Mesothelial cell of epicardium (in vitro differentiated cells): Measurements from ENCODE around the gene POLQ. TPM values are rescaled to one million over a fixed set of nuclear protein-coding genes. Genes with fewer than 3 reads are reported as not detected.

Experiments used
- DNase-seq, 2 experiments: peaks; one replicate each; pipeline ENCODE4 v3.0.0; 2021; ENCODE audit warnings: low spot score in 2 of 2; ENCODE audit not compliant: unreplicated experiment in 2 of 2
- H3K27ac Mint-ChIP-seq: 2 replicates; pipeline ENCODE4 v1.8.0; 2021; ENCODE audit warnings: mixed read lengths
- H3K27me3 Mint-ChIP-seq: 2 replicates; pipeline ENCODE4 v1.8.0; 2021; ENCODE audit warnings: low read depth, mixed read lengths
- H3K36me3 Mint-ChIP-seq: 2 replicates; pipeline ENCODE4 v1.8.0; 2021; ENCODE audit warnings: mixed read lengths
- H3K4me1 Mint-ChIP-seq: 2 replicates; pipeline ENCODE4 v1.8.0; 2021; ENCODE audit warnings: mixed read lengths
- H3K4me3 Mint-ChIP-seq: 2 replicates; pipeline ENCODE4 v1.8.0; 2021; ENCODE audit warnings: mild to moderate bottlenecking, moderate library complexity, mixed read lengths
- H3K9me3 Mint-ChIP-seq: 2 replicates; pipeline ENCODE4 v1.8.0; 2021; ENCODE audit warnings: mixed read lengths
- CTCF ChIP-seq: fragments of 200-600 bp; sonication (generic); IDR thresholded peaks from one replicate; pipeline ENCODE4 v1.5.0; 2021; ENCODE audit warnings: antibody characterized with exemption; ENCODE audit not compliant: unreplicated experiment
- total RNA-seq: library from RNA; stranded (reverse); gene quantifications from 3 replicates; pipeline ENCODE4 v1.2.1, GENCODE V29; 2021

Gene POLQ
- total RNA-seq, 1 donor from 2014 or later, result 4.9 TPM

- Mint-ChIP-seq H3K4me3 (no peak overlapping the region), H3K4me1 (no peaks in the 10 kb centered on the region), H3K27me3 (peaks cover 23% of the 10 kb centered on the region), H3K27ac (no peak overlapping the region), H3K36me3 (no peaks in the 10 kb centered on the region), H3K9me3 (no peaks in the 10 kb centered on the region)
- TF ChIP-seq CTCF, result no peak
- no peak for DNase-seq
Observed at GRCh38 chr3:121581691-121582090, 35.9 kb upstream of the POLQ start.

GRCh38 chr3:121574449-121574848 lies 28.7 kb upstream of the POLQ start:
- H3K27me3 Mint-ChIP-seq, result no peaks in the 10 kb centered on the region

GRCh38 chr3:121567649-121568048 lies 21.9 kb upstream of the POLQ start, which contains the start of gene ARGFX:
ARGFX (plus strand) TSS chr3:121567949; CDS start chr3:121570714, 2,765 bp downstream.
- H3K27me3 Mint-ChIP-seq, result no peaks in the 10 kb centered on the region
- no peaks in the 10 kb centered on the region for H3K36me3 Mint-ChIP-seq
- TF ChIP-seq CTCF, result no peak
- no peaks in the 10 kb centered on the region for H3K4me1 Mint-ChIP-seq
- no peak for DNase-seq
- H3K9me3 Mint-ChIP-seq, result no peaks in the 10 kb centered on the region
- H3K4me3 Mint-ChIP-seq, result no peak within 1 kb of the TSS
- no peak within 1 kb of the TSS for H3K27ac Mint-ChIP-seq

More at GRCh38 chr3:121574449-121574848, 28.7 kb upstream of the POLQ start:
- Mint-ChIP-seq H3K36me3 (no peaks in the 10 kb centered on the region), H3K9me3 (no peaks in the 10 kb centered on the region), H3K4me1 (no peaks in the 10 kb centered on the region), H3K27ac (no peak overlapping the region), H3K4me3 (no peak overlapping the region)
- DNase-seq, result no peak
- no peak for TF ChIP-seq CTCF

GRCh38 chr3:121566773-121567172 lies 21.0 kb upstream of the POLQ start:
- no peaks in the 10 kb centered on the region for H3K9me3 Mint-ChIP-seq
- no peak overlapping the region for H3K27ac Mint-ChIP-seq
- H3K4me3 Mint-ChIP-seq, result no peak overlapping the region
- no peaks in the 10 kb centered on the region for H3K27me3 Mint-ChIP-seq
- H3K4me1 Mint-ChIP-seq, result no peaks in the 10 kb centered on the region
- no peak for DNase-seq
- no peaks in the 10 kb centered on the region for H3K36me3 Mint-ChIP-seq
- no peak for TF ChIP-seq CTCF

GRCh38 chr3:121562148-121562547 lies 16.4 kb upstream of the POLQ start:
- H3K9me3 Mint-ChIP-seq, result no peaks in the 10 kb centered on the region
- H3K27me3 Mint-ChIP-seq, result no peaks in the 10 kb centered on the region
- H3K4me1 Mint-ChIP-seq, result no peaks in the 10 kb centered on the region
- H3K27ac Mint-ChIP-seq, result no peak overlapping the region
- no peak for DNase-seq
- TF ChIP-seq CTCF, result no peak
- no peaks in the 10 kb centered on the region for H3K36me3 Mint-ChIP-seq
- H3K4me3 Mint-ChIP-seq, result no peak overlapping the region

GRCh38 chr3:121557426-121557934 lies 11.7 kb upstream of the POLQ start:
- Mint-ChIP-seq H3K9me3 (no peaks in the 10 kb centered on the region), H3K27ac (no peak overlapping the region), H3K27me3 (no peaks in the 10 kb centered on the region), H3K4me3 (no peak overlapping the region), H3K4me1 (no peaks in the 10 kb centered on the region), H3K36me3 (no peaks in the 10 kb centered on the region)
- no peak for DNase-seq
- no peak for TF ChIP-seq CTCF
